Left ventricle myocardium inferior (tissue), 1 donor: Measurements from ENCODE around the gene NOB1. TPM values are rescaled to one million over a fixed set of nuclear protein-coding genes. Genes with fewer than 3 reads are reported as not detected.

ENCODE experiments used
- DNase-seq: peaks from one replicate; pipeline ENCODE4 v3.0.0-alpha.2; 2020
- H3K27ac ChIP-seq: fragments of 200-600 bp; replicated peaks from 2 replicates; pipeline ENCODE4 v1.8.0; 2021
- H3K27me3 ChIP-seq: fragments of 200-600 bp; 2 replicates; pipeline ENCODE4 v1.8.0; 2021; ENCODE audit warnings: low read depth
- H3K36me3 ChIP-seq: fragments of 200-600 bp; 2 replicates; pipeline ENCODE4 v1.8.0; 2021
- H3K4me1 ChIP-seq: fragments of 200-600 bp; 2 replicates; pipeline ENCODE4 v1.8.0; 2021
- H3K4me3 ChIP-seq: fragments of 200-600 bp; 2 replicates; pipeline ENCODE4 v1.8.0; 2021; ENCODE audit warnings: mild to moderate bottlenecking, moderate library complexity
- H3K9me3 ChIP-seq: fragments of 200-600 bp; replicated peaks from 2 replicates; pipeline ENCODE4 v1.8.0; 2021
- intact Hi-C: fragments of 100-400 bp; cut with micrococcal nuclease; formaldehyde crosslinking; loops from one replicate; pipeline ENCODE4 v1.11.0; 2022
- total RNA-seq: library from RNA; stranded (reverse); fragmentation: NEBNext Ultra II Directional; extraction: Animal tissue kit (Norgen Biotek cat#: 25700); gene quantifications from one replicate; pipeline ENCODE4 v1.2.1, GENCODE V29; 2021
- TF ChIP-seq, protein P1 (sequence below): fragments of 200-600 bp; IDR thresholded peaks from 2 replicates; pipeline ENCODE4 v1.8.0; 2021; ENCODE audit warnings: antibody characterized with exemption, mild to moderate bottlenecking, borderline replicate concordance
- donor health status: DM: no; HTN: yes; CAD: no; lungs with severe emphysema.

The NOB1 gene
- total RNA-seq, 1 donor from 2014 or later = 14.7 TPM

DNA sequence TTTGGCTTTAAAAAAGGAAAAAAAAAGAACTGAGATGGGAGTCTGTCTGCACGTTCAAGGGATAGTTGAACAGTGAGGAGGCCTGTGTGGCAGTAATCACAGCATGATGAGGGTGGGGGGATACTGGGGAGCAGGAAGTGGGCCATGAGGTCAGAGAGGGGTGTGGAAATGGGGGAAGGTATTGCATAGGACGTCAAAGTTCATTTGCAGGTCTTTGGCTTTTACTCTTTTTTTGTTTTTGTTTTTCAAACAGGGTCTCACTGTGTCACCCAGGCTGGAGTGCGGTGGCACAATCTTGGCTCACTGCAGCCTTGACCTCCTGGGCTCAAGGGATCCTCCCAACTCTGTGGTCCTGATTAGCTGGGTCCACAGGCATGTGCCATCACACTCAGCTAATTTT is 26.4 kb upstream of the NOB1 start:
- Histone ChIP-seq H3K4me3 (no peak overlapping the region), H3K4me1 (no peaks in the 10 kb centered on the region), H3K27ac (no peak overlapping the region), H3K36me3 (peaks cover 3% of the 10 kb centered on the region), H3K9me3 (peaks cover 2% of the 10 kb centered on the region), H3K27me3 (no peaks in the 10 kb centered on the region)
- TF ChIP-seq, protein P1, sequence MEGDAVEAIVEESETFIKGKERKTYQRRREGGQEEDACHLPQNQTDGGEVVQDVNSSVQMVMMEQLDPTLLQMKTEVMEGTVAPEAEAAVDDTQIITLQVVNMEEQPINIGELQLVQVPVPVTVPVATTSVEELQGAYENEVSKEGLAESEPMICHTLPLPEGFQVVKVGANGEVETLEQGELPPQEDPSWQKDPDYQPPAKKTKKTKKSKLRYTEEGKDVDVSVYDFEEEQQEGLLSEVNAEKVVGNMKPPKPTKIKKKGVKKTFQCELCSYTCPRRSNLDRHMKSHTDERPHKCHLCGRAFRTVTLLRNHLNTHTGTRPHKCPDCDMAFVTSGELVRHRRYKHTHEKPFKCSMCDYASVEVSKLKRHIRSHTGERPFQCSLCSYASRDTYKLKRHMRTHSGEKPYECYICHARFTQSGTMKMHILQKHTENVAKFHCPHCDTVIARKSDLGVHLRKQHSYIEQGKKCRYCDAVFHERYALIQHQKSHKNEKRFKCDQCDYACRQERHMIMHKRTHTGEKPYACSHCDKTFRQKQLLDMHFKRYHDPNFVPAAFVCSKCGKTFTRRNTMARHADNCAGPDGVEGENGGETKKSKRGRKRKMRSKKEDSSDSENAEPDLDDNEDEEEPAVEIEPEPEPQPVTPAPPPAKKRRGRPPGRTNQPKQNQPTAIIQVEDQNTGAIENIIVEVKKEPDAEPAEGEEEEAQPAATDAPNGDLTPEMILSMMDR = no peak
- intact Hi-C loops = no loop called here
- DNase-seq = no peak

- TF ChIP-seq, protein P1 = no peak
These were observed 25.0 kb upstream of the NOB1 start for GRCh38 chr16:69779724-69780123.

DNA sequence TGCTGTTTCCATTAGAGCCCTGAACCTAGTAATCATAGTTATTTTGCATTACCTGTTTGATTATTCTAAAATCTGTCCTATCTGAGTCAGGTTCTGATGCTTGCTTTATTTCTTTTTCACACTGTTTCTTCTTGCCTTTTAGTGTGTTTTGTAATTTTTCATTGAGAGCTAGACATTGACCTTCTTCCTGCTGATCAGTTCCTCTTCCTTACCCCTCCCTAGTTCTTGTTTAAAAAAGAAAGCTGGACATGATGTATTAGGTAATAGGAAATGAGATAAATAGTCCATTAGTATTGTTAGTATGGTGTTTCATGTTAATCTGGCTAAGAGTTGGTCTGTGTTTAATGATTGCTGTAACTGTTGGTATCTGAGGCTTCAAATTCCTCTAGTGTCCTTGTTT is 20.8 kb upstream of the NOB1 start:
- H3K27ac ChIP-seq = no peak overlapping the region
- H3K4me3 ChIP-seq = no peak overlapping the region
- DNase-seq = no peak
- H3K9me3 ChIP-seq = peaks cover 14% of the 10 kb centered on the region
- peaks cover 4% of the 10 kb centered on the region for H3K36me3 ChIP-seq
- TF ChIP-seq, protein P1 = no peak
- H3K27me3 ChIP-seq = no peaks in the 10 kb centered on the region
- intact Hi-C loops = no loop called here
- peaks cover 15% of the 10 kb centered on the region for H3K4me1 ChIP-seq

More at GRCh38 chr16:69779724-69780123, 25.0 kb upstream of the NOB1 start:
- Histone ChIP-seq H3K9me3 (peaks cover 14% of the 10 kb centered on the region), H3K36me3 (peaks cover 4% of the 10 kb centered on the region), H3K27ac (no peak overlapping the region), H3K4me3 (no peak overlapping the region), H3K4me1 (no peaks in the 10 kb centered on the region), H3K27me3 (no peaks in the 10 kb centered on the region)
- intact Hi-C loops = no loop called here
- DNase-seq = no peak

DNA sequence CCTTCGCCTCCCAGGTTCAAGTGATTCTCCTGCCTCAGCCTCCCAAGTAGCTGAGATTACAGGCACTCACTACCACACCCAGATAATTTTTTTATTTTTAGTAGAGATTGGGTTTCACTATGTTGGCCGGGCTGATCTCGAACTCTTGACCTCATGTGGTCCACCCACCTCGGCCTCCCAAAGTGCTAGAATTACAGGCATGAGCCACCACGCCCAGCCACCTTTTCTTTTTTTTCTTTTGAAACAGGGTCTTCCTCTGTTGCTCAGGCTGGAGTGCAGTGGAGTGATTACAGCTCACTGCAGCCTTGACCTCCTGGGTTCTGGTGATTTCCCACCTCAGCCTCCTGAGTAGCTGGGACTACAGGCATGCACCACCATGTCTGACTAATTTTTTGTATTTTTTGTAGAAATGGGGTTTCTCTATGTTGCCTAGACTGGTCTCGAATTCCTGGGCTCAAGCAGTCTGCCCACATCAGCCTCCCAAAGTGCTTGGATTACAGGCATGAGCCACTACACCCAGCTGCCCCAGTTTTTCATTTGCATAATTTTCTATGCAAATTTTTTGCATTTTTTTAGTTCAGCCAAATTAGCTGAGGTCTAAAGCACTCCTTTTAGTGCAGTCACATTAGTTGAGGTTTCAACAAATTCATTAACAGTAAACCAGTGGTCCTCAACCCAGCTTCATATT is 18.7 kb upstream of the NOB1 start:
- peaks cover 14% of the 10 kb centered on the region for H3K9me3 ChIP-seq
- no peak overlapping the region for H3K27ac ChIP-seq
- peaks cover 20% of the 10 kb centered on the region for H3K4me1 ChIP-seq
- peaks cover 4% of the 10 kb centered on the region for H3K36me3 ChIP-seq
- intact Hi-C loops = no loop called here
- no peak overlapping the region for H3K4me3 ChIP-seq
- H3K27me3 ChIP-seq = no peaks in the 10 kb centered on the region
- TF ChIP-seq, protein P1 = no peak
- DNase-seq = no peak

- peaks cover 20% of the 10 kb centered on the region for H3K4me1 ChIP-seq
- intact Hi-C loops = no loop called here
- H3K27me3 ChIP-seq = no peaks in the 10 kb centered on the region
- H3K9me3 ChIP-seq = peaks cover 14% of the 10 kb centered on the region
- peaks cover 4% of the 10 kb centered on the region for H3K36me3 ChIP-seq
- no peak overlapping the region for H3K4me3 ChIP-seq
- TF ChIP-seq, protein P1 = no peak
- H3K27ac ChIP-seq = no peak overlapping the region
- no peak for DNase-seq
These were observed 16.9 kb upstream of the NOB1 start for GRCh38 chr16:69771651-69771967.
